ENCODE results near the gene NFAT5. TPM values are rescaled to one million over a fixed set of nuclear protein-coding genes. Genes with fewer than 3 reads are reported as not detected.

Gene NFAT5
- polyA plus RNA-seq, 3 donors: 2.4 to 6.9 (median 2.5) TPM

- intact Hi-C loops (cut with micrococcal nuclease): no loop called here
- no peaks in the 10 kb centered on the region for H3K4me1 Mint-ChIP-seq
- H4K20me1 ChIP-seq (ENCODE audit: insufficient read depth, low read length): no peaks in the 10 kb centered on the region
- no peaks in the 10 kb centered on the region for H3K9me3 Mint-ChIP-seq
- H3K27ac ChIP-seq (ENCODE audit: low read depth in 1 of 2, low read length in 2 of 2): no peak overlapping the region
- H3K4me2 ChIP-seq (replicated peaks; ENCODE audit: extremely low read depth, low read length, poor library complexity, severe bottlenecking): no peak overlapping the region
- no peak for TF ChIP-seq CTCF (IDR thresholded peaks at IDR 0.05)
- H3K36me3 Mint-ChIP-seq: peaks cover 26 to 30% of the 10 kb centered on the region in 2 donors
- H3K27me3 ChIP-seq (ENCODE audit: control insufficient read depth in 2 of 2, insufficient read depth in 2 of 2, low read length in 2 of 2): no peaks in the 10 kb centered on the region
- H3K79me2 ChIP-seq (ENCODE audit: insufficient read depth, low read length): no peaks in the 10 kb centered on the region
- H3K9me3 ChIP-seq (replicated peaks in 1 of 2; ENCODE audit: control insufficient read depth in 1 of 2, insufficient read depth in 1 of 2, low read length in 2 of 2): no peaks in the 10 kb centered on the region
- no peak for DNase-seq
- no peak overlapping the region for H3K4me3 Mint-ChIP-seq
- H3K4me1 ChIP-seq (ENCODE audit: control insufficient read depth in 1 of 2, insufficient read depth in 2 of 2, low read length in 2 of 2): no peaks in the 10 kb centered on the region
- H3K27ac Mint-ChIP-seq: peak overlapping the region in 2 of 7 donors; percentile 0 to 54
- H2AFZ ChIP-seq (ENCODE audit: insufficient read depth, low read depth, low read length, poor library complexity, severe bottlenecking): no peak overlapping the region
- H3K36me3 ChIP-seq (replicated peaks in 1 of 2; ENCODE audit: control insufficient read depth in 1 of 2, insufficient read depth in 2 of 2, low read length in 2 of 2): peaks cover 2 to 6% of the 10 kb centered on the region in 2 donors
- no peak overlapping the region for H3K4me3 ChIP-seq (replicated peaks in 1 of 3; ENCODE audit: low read depth in 2 of 3, low read length in 3 of 3)
- no peak overlapping the region for H3K9ac ChIP-seq (ENCODE audit: insufficient read depth, low read length, poor library complexity, severe bottlenecking)
- WGBS (ENCODE audit: insufficient coverage): 94% methylated on average over 9 of the region's 10 CpGs
- no peaks in the 10 kb centered on the region for H3K27me3 Mint-ChIP-seq (ENCODE audit: low read depth in 3 of 3)
Measured at GRCh38 chr16:69707920-69708683, 142.3 kb downstream of the NFAT5 start.

- Mint-ChIP-seq H3K4me1 (no peaks in the 10 kb centered on the region), H3K27ac (no peak overlapping the region), H3K9me3 (no peaks in the 10 kb centered on the region), H3K4me3 (no peak overlapping the region), H3K27me3 (ENCODE audit: low read depth in 3 of 3) (no peaks in the 10 kb centered on the region), H3K36me3 (peaks cover 19 to 24% of the 10 kb centered on the region in 2 donors)
- Histone ChIP-seq H3K4me1 (ENCODE audit: control insufficient read depth in 1 of 2, insufficient read depth in 2 of 2, low read length in 2 of 2) (no peaks in the 10 kb centered on the region), H3K9me3 (replicated peaks in 1 of 2; ENCODE audit: control insufficient read depth in 1 of 2, insufficient read depth in 1 of 2, low read length in 2 of 2) (no peaks in the 10 kb centered on the region), H3K27me3 (ENCODE audit: control insufficient read depth in 2 of 2, insufficient read depth in 2 of 2, low read length in 2 of 2) (no peaks in the 10 kb centered on the region), H2AFZ (ENCODE audit: insufficient read depth, low read depth, low read length, poor library complexity, severe bottlenecking) (no peak overlapping the region), H3K4me2 (replicated peaks; ENCODE audit: extremely low read depth, low read length, poor library complexity, severe bottlenecking) (no peak overlapping the region), H3K4me3 (replicated peaks in 1 of 3; ENCODE audit: low read depth in 2 of 3, low read length in 3 of 3) (no peak overlapping the region), H4K20me1 (ENCODE audit: insufficient read depth, low read length) (no peaks in the 10 kb centered on the region), H3K79me2 (ENCODE audit: insufficient read depth, low read length) (no peaks in the 10 kb centered on the region), H3K9ac (ENCODE audit: insufficient read depth, low read length, poor library complexity, severe bottlenecking) (no peak overlapping the region), H3K36me3 (replicated peaks in 1 of 2; ENCODE audit: control insufficient read depth in 1 of 2, insufficient read depth in 2 of 2, low read length in 2 of 2) (peaks cover 2 to 6% of the 10 kb centered on the region in 2 donors), H3K27ac (ENCODE audit: low read depth in 1 of 2, low read length in 2 of 2) (no peak overlapping the region)
- WGBS (ENCODE audit: insufficient coverage): 0% methylated on average over 1 of the region's 5 CpGs
- DNase-seq: peak; percentile 39 to 67 (median 54)
- TF ChIP-seq CTCF (IDR thresholded peaks at IDR 0.05): peak; percentile 80
- intact Hi-C loops (cut with micrococcal nuclease): loop anchor here (2.0 to 5.0 kb wide), 2 partner anchors 43 to 45 kb away; partner anchors contain the start of gene NOB1 (in 2 of the 2)
Measured at GRCh38 chr16:69709456-69710084, 143.8 kb downstream of the NFAT5 start.

Measured in CD14-positive monocyte (primary cell).